Nephron progenitor cell (in vitro differentiated cells): ENCODE results near the gene DYNLT5.

Source experiments
- DNase-seq: peaks from one replicate; pipeline ENCODE4 v3.0.0; 2021
- H3K27ac Mint-ChIP-seq: 2 replicates; pipeline ENCODE4 v1.8.0; 2021; ENCODE audit warnings: mild to moderate bottlenecking, moderate library complexity, mixed read lengths
- H3K27me3 Mint-ChIP-seq: 2 replicates; pipeline ENCODE4 v1.8.0; 2021; ENCODE audit warnings: mild to moderate bottlenecking, low read depth, mixed read lengths; ENCODE audit not compliant: poor library complexity
- H3K36me3 Mint-ChIP-seq: 2 replicates; pipeline ENCODE4 v1.8.0; 2021; ENCODE audit warnings: low read depth, mixed read lengths
- H3K4me1 Mint-ChIP-seq: 2 replicates; pipeline ENCODE4 v1.8.0; 2021; ENCODE audit warnings: mixed read lengths
- H3K4me3 Mint-ChIP-seq: 2 replicates; pipeline ENCODE4 v1.8.0; 2021; ENCODE audit warnings: mild to moderate bottlenecking, moderate library complexity, mixed read lengths
- H3K9me3 Mint-ChIP-seq: 2 replicates; pipeline ENCODE4 v1.8.0; 2021; ENCODE audit warnings: mild to moderate bottlenecking, moderate library complexity, mixed read lengths
- TF ChIP-seq, protein P1 (sequence below): fragments of 200-600 bp; sonication (generic); IDR thresholded peaks from 2 replicates; pipeline ENCODE4 v1.5.0; 2021; ENCODE audit warnings: antibody characterized with exemption

The DYNLT5 gene, protein sequence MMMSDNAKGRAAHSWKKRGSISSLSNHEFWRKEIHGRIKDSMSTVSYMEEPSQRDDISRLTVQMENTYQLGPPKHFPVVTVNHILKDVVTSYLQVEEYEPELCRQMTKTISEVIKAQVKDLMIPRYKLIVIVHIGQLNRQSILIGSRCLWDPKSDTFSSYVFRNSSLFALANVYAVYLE

DNA sequence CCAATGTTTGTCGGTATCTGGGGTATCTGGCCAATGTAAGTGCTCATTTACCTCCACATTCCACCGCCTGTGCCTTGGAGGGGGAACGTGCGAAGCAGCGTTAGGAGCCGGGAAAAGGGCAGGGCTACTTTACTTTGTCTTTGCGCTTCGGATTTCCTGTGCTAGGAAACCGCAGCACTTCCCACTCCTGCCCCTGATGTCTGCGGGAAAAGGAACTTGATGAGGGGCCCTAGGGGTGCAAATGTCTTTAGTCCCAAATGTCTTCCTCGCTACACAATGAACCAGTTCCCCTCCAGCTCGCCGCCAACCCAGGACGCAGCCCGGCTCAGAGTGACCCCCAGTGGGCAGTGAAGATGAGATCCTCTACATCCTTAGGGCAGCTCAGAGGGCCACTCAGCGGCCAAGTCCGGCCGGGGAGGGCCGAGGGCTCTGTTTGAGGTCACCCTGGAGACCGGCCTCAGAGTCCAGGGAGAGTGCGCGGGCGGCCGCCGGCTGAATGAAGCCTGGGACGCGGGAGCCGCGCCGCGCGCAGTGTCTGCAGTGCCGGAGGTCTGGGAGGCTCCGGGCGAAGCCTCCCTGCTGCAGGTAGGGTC is at the start of gene DYNLT5:
TSS of gene DYNLT5 (plus strand) at position 460 of the 593 bp plus-strand sequence. CDS start 2,200 bp downstream, outside the sequence.
- peak; percentile 75 for DNase-seq
- H3K4me1 Mint-ChIP-seq, result peaks cover 15% of the 10 kb centered on the region
- no peaks in the 10 kb centered on the region for H3K36me3 Mint-ChIP-seq
- TF ChIP-seq, protein P1, sequence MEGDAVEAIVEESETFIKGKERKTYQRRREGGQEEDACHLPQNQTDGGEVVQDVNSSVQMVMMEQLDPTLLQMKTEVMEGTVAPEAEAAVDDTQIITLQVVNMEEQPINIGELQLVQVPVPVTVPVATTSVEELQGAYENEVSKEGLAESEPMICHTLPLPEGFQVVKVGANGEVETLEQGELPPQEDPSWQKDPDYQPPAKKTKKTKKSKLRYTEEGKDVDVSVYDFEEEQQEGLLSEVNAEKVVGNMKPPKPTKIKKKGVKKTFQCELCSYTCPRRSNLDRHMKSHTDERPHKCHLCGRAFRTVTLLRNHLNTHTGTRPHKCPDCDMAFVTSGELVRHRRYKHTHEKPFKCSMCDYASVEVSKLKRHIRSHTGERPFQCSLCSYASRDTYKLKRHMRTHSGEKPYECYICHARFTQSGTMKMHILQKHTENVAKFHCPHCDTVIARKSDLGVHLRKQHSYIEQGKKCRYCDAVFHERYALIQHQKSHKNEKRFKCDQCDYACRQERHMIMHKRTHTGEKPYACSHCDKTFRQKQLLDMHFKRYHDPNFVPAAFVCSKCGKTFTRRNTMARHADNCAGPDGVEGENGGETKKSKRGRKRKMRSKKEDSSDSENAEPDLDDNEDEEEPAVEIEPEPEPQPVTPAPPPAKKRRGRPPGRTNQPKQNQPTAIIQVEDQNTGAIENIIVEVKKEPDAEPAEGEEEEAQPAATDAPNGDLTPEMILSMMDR, result no peak
- peaks cover 33% of the 10 kb centered on the region for H3K27me3 Mint-ChIP-seq
- no peaks in the 10 kb centered on the region for H3K9me3 Mint-ChIP-seq
- H3K27ac Mint-ChIP-seq, result no peak within 1 kb of the TSS
- H3K4me3 Mint-ChIP-seq, result peak within 1 kb of the TSS; percentile 80

DNA sequence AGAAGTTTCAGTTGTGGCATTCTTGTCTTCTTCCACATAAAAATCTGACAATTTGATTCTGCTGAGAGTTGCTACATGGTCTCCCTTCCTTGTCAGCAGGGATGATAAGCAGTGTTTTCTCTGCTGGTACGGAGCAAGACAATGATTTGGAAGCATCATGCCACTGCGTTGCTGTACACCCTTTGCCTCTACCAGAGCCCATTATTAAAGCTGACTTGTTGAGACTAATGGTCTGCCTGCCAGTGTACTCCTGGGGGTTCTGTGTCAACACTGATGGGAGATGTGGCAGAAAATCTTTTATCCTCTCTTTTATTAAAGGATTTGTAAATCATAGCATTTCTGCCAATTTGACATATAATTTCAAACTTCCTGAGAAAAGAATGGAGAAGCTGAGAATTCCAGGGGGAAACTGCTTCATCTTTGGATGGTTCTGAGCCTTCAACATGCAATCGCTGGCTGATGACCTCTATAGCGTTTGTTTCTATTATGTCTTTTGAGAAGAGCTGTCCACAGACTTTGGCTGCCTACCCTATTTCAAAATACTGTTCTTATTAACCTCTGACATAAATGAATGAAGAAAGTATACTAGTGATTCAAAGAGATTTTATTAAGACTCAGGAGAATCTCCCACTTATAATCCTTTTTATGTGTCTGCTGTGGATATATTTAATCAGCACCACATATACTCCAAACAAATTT is 47.9 kb upstream of the DYNLT5 start:
- Mint-ChIP-seq H3K4me1 (peaks cover 5% of the 10 kb centered on the region), H3K4me3 (no peak overlapping the region), H3K27me3 (no peaks in the 10 kb centered on the region), H3K9me3 (no peaks in the 10 kb centered on the region), H3K27ac (no peak overlapping the region), H3K36me3 (no peaks in the 10 kb centered on the region)
- DNase-seq, result no peak
- TF ChIP-seq, protein P1, result no peak

DNA sequence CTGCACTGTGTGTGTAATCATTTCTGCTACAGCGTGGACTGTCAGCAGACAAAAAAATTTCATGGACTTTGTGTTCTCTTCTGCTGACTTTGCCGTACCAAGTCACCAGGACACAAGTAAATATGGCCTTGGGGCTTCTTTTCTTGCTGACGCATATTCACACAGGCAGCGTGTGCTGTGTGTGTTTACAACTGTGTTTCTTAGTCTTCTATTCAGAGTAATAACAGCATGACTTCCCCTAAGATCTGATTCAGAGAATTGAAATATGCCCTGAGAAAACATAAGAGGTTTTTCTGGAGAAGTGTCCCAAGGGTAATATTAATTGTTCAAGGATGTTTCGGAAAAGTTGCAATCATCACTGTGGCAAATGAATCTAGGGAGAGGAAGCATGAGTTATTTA is 47.1 kb upstream of the DYNLT5 start:
- no peak for DNase-seq
- H3K9me3 Mint-ChIP-seq, result no peaks in the 10 kb centered on the region
- no peaks in the 10 kb centered on the region for H3K27me3 Mint-ChIP-seq
- H3K36me3 Mint-ChIP-seq, result no peaks in the 10 kb centered on the region
- no peak overlapping the region for H3K27ac Mint-ChIP-seq
- no peak overlapping the region for H3K4me3 Mint-ChIP-seq
- TF ChIP-seq, protein P1, result no peak
- H3K4me1 Mint-ChIP-seq, result peaks cover 5% of the 10 kb centered on the region

DNA sequence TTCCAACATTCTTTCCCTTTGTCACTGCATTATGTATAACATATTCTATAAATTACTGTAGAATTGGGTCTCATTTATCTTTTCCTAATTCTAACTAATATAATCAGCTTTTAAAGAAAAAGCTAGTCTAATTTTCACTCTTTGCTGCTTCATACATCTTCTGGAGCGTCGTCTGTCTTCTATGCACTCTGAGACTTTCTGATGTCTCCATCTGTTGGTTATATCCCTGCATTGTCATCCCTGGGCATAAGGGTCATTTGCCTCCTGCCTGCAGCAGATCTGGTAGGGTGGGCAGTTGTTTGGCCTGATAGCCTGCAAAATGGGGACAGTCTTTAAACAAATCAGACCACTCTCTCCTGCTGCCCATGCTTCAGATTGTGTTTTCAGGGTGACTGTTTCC is 40.8 kb upstream of the DYNLT5 start:
- peaks cover 3% of the 10 kb centered on the region for H3K27me3 Mint-ChIP-seq
- no peak overlapping the region for H3K4me3 Mint-ChIP-seq
- TF ChIP-seq, protein P1, result no peak

DNA sequence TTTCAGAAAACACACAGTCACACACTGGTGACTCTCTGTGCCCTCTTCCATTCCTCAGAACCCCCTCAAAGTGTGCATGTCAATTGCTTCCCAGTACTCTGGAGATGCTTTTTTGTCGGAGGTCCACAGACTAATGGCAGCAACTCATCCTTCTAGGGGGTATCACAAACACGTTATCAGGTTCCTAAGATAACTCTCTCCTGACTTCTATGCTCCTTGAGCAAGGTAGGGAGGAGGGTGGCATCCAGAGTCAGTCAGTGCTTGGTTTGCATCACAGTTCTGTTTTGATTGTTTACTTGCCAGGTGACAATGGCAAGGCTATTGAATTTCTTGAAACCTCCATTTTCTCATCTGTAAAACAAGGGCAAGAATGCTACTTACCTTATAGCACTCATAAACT is 39.4 kb upstream of the DYNLT5 start:
- Mint-ChIP-seq H3K4me3 (no peak overlapping the region), H3K4me1 (peaks cover 22% of the 10 kb centered on the region), H3K36me3 (no peaks in the 10 kb centered on the region), H3K27ac (peak overlapping the region; percentile 49), H3K9me3 (no peaks in the 10 kb centered on the region), H3K27me3 (peaks cover 4% of the 10 kb centered on the region)
- DNase-seq, result no peak
- TF ChIP-seq, protein P1, result no peak

More for the DNA sequence above, 40.8 kb upstream of the DYNLT5 start:
- Mint-ChIP-seq H3K27ac (no peak overlapping the region), H3K9me3 (no peaks in the 10 kb centered on the region), H3K36me3 (no peaks in the 10 kb centered on the region), H3K4me1 (peaks cover 22% of the 10 kb centered on the region)
- DNase-seq, result no peak
